Measurements from ENCODE around the gene FICD.

- no peak for TF ChIP-seq CTCF (IDR thresholded peaks at IDR 0.05)
- no peak for TF ChIP-seq EZH2 (IDR thresholded peaks at IDR 0.05)
- no peak for TF ChIP-seq EZH2phosphoT487 (IDR thresholded peaks at IDR 0.05)
These were observed 12.2 kb upstream of the FICD start for GRCh38 chr12:108502922-108503321.
